GM12878 (cell line): ENCODE measurements around the gene PPARA. TPM values are rescaled to one million over a fixed set of nuclear protein-coding genes. Genes with fewer than 3 reads are reported as not detected.

Source experiments
- ATAC-seq: fragments of 200-7000 bp; cut with Tn5 transposase; 3 replicates; pipeline ENCODE4 v1.9.1; 2020; ENCODE audit warnings: mild to moderate bottlenecking, moderate library complexity
- BruUV-seq: library from RNA; stranded (reverse); fragments of 400-500 nt; replicated peaks from 2 replicates; lab custom pipeline; 2021; lab: Mats Ljungman, UMichigan
- CTCF ChIA-PET: fragments of 300-600 bp; sonication (Branson Sonifier 250); formaldehyde crosslinking; extraction: SDS; loops from one replicate; lab custom pipeline; 2021; ENCODE audit warnings: inconsistent platforms; lab: Yijun Ruan, JAX
- POLR2A ChIA-PET: fragments of 350-600 bp; formaldehyde crosslinking; extraction: SDS; loops from one replicate; lab custom pipeline; 2021; ENCODE audit warnings: inconsistent platforms; lab: Charles Lee
- RAD21 ChIA-PET: fragments of 300-600 bp; sonication (Branson Sonifier 250); formaldehyde crosslinking; loops from one replicate; lab custom pipeline; 2023; ENCODE audit warnings: antibody characterized with exemption; ENCODE audit not compliant: unreplicated experiment; lab: Charles Lee
- SMC1A ChIA-PET: fragments of 300-600 bp; sonication (Branson Sonifier 250); formaldehyde crosslinking; loops from one replicate; lab custom pipeline; 2023; ENCODE audit not compliant: unreplicated experiment, uncharacterized antibody; lab: Charles Lee
- DNase-seq: peaks from one replicate; pipeline ENCODE4 v3.0.0-alpha.2; 2011; ENCODE audit warnings: low read depth, low spot score
- FAIRE-seq: peaks from 3 replicates; lab custom pipeline; 2011; peaks lifted over from hg19 to GRCh38; lab: Jason Lieb, UNC
- H2AFZ ChIP-seq: 2 replicates; pipeline ENCODE4 v1.6.0; 2011; ENCODE audit warnings: low read depth, low read length, control low read depth; ENCODE audit not compliant: control insufficient read depth
- H3K27ac ChIP-seq: 2 replicates; pipeline ENCODE4 v1.5.1; 2011; ENCODE audit warnings: control low read depth; ENCODE audit not compliant: control insufficient read depth, insufficient read depth
- H3K27me3 ChIP-seq, 2 experiments: replicated peaks in 1 of 2; 2 replicates each; pipeline versions ENCODE4 v1.6.0 to v1.6.1; 2011; ENCODE audit warnings: low read length in 1 of 2; ENCODE audit not compliant: control insufficient read depth in 2 of 2, insufficient read depth in 2 of 2
- H3K36me3 ChIP-seq, 2 experiments: 2 replicates each; pipeline ENCODE4 v1.5.1; 2011; ENCODE audit warnings: low read length in 1 of 2; ENCODE audit not compliant: control insufficient read depth in 2 of 2, insufficient read depth in 2 of 2
- H3K4me1 ChIP-seq: 2 replicates; pipeline ENCODE4 v1.6.1; 2011; ENCODE audit warnings: mild to moderate bottlenecking, low read length, moderate library complexity, mixed read lengths; ENCODE audit not compliant: control insufficient read depth, insufficient read depth
- H3K4me2 ChIP-seq: 2 replicates; pipeline ENCODE4 v1.6.0; 2011; ENCODE audit warnings: control low read depth; ENCODE audit not compliant: control insufficient read depth, insufficient read depth
- H3K4me3 ChIP-seq: fragments of 200-600 bp; sonication (generic); 2 replicates; pipeline ENCODE4 v1.5.1; 2016
- H3K79me2 ChIP-seq: 2 replicates; pipeline ENCODE4 v1.6.0; 2011; ENCODE audit warnings: low read length; ENCODE audit not compliant: control insufficient read depth, insufficient read depth
- H3K9ac ChIP-seq: 2 replicates; pipeline ENCODE4 v1.8.0; 2011; ENCODE audit warnings: low read length, control low read depth, mixed read lengths; ENCODE audit not compliant: control insufficient read depth, insufficient read depth
- H3K9me3 ChIP-seq: replicated peaks from 3 replicates; pipeline ENCODE4 v1.5.1; 2011; ENCODE audit warnings: mild to moderate bottlenecking, low read length; ENCODE audit not compliant: control insufficient read depth, insufficient read depth
- H4K20me1 ChIP-seq: 2 replicates; pipeline ENCODE4 v1.6.0; 2011; ENCODE audit not compliant: control insufficient read depth, insufficient read depth
- BHLHE40 ChIP-seq, 2 experiments: fragments of 450-650 bp in 1 of 2; IDR thresholded peaks; 2 replicates each; pipeline ENCODE4 v1.6.1; 2011 to 2017; ENCODE audit warnings: low read depth in 2 of 2, borderline replicate concordance in 1 of 2, improper control_type of control experiment in 1 of 2, low read length in 1 of 2, mild to moderate bottlenecking in 1 of 2
- CBFB ChIP-seq: IDR thresholded peaks from 2 replicates; pipeline ENCODE4 v1.6.1; 2016; ENCODE audit warnings: antibody characterized with exemption, low read depth
- CREM ChIP-seq: IDR thresholded peaks from 2 replicates; pipeline ENCODE4 v1.6.1; 2014; ENCODE audit warnings: antibody characterized with exemption, low read depth
- HCFC1 ChIP-seq: fragments of 150-350 bp; IDR thresholded peaks from 2 replicates; pipeline ENCODE4 v1.6.1; 2014; ENCODE audit warnings: low read length
- IKZF1 ChIP-seq: fragments of 450-650 bp; conservative IDR thresholded peaks from 2 replicates; pipeline ENCODE4 v1.6.1; 2017; ENCODE audit warnings: antibody characterized with exemption, mild to moderate bottlenecking
- KAT2A ChIP-seq: conservative IDR thresholded peaks from 2 replicates; pipeline ENCODE4 v1.6.1; 2011; ENCODE audit warnings: low read depth, low read length; ENCODE audit not compliant: control insufficient read depth
- MYB ChIP-seq: fragments of 150-350 bp; IDR thresholded peaks from 2 replicates; pipeline ENCODE4 v1.6.1; 2014; ENCODE audit warnings: mild to moderate bottlenecking, low read depth, low read length, borderline replicate concordance
- NRF1 ChIP-seq: conservative IDR thresholded peaks from 2 replicates; pipeline ENCODE4 v1.6.1; 2011; ENCODE audit warnings: mild to moderate bottlenecking, low read depth, low read length, improper control_type of control experiment
- RUNX3 ChIP-seq: IDR thresholded peaks from 2 replicates; pipeline ENCODE4 v1.6.1; 2012; ENCODE audit warnings: low read length, inconsistent platforms
- WGBS: methylation state at CpG from one replicate; pipeline ENCODE4 v1.1.6; 2016; ENCODE audit warnings: low lambda C conversion rate; ENCODE audit not compliant: insufficient replicate concordance, insufficient coverage; ENCODE audit errors: missing lambda C conversion rate; 5-methylcytosine and 5-hydroxymethylcytosine counted together
- in situ Hi-C: fragments of 300-500 bp; cut with MboI; formaldehyde crosslinking; loops from 9 replicates; pipeline ENCODE4 v1.14.3; 2018; ENCODE audit warnings: mixed read lengths
- intact Hi-C: fragments of 100-400 bp; cut with micrococcal nuclease; formaldehyde crosslinking; loops from one replicate; pipeline ENCODE4 v1.14.2; 2022; ENCODE audit not compliant: unreplicated experiment
- polyA plus RNA-seq, 11 experiments: library from polyadenylated mRNA; depleted of rRNA in 4 of 11; unstranded in 6 of 11; stranded (reverse) in 5 of 11; fragments of >200 nt; fragmentation: Nextera tagmentation in 4 of 11; fragmentation: Illumina TruSeq in 1 of 11; extraction: Ambion mirVana in 4 of 11; extraction: Trizol in 1 of 11; gene quantifications; 1 replicate in 1 of 11; 2 replicates in 10 of 11; pipeline versions ENCODE4 v1.2.1 to v1.2.3, GENCODE V29; 2011 to 2016; ENCODE audit warnings: inconsistent platforms in 2 of 11, missing spikeins in 2 of 11, low read depth in 1 of 11
- total RNA-seq, 4 experiments: library from RNA; depleted of rRNA in 3 of 4; stranded (reverse); fragments of >200 nt in 3 of 4; fragmentation: Illumina TruSeq in 1 of 4; extraction: Trizol in 1 of 4; gene quantifications; 2 replicates each; pipeline versions ENCODE4 v1.2.1 to v1.2.3, GENCODE V29; 2013 to 2021
- TF ChIP-seq, protein P1 (sequence below): fragments of 450-650 bp; conservative IDR thresholded peaks from 2 replicates; pipeline ENCODE4 v1.6.1; 2017; ENCODE audit warnings: mild to moderate bottlenecking, moderate library complexity
- TF ChIP-seq, protein P2 (sequence below): fragments of 450-650 bp; IDR thresholded peaks from 2 replicates; pipeline ENCODE4 v1.6.1; 2018; ENCODE audit warnings: mild to moderate bottlenecking, low read depth, moderate library complexity; ENCODE audit not compliant: partially characterized antibody
- TF ChIP-seq, protein P3 (sequence below): fragments of 450-650 bp; formaldehyde crosslinking; IDR thresholded peaks from 2 replicates; pipeline ENCODE4 v1.5.0; 2022; ENCODE audit warnings: mild to moderate bottlenecking, missing genetic modification characterization

The PPARA gene
- total and polyA plus RNA-seq, 10 of the 15 experiments (the other 5 are each of a cell fraction or from before 2014, with no cell fraction given) = 0.72 to 10.4 (median 4.6) TPM

DNA sequence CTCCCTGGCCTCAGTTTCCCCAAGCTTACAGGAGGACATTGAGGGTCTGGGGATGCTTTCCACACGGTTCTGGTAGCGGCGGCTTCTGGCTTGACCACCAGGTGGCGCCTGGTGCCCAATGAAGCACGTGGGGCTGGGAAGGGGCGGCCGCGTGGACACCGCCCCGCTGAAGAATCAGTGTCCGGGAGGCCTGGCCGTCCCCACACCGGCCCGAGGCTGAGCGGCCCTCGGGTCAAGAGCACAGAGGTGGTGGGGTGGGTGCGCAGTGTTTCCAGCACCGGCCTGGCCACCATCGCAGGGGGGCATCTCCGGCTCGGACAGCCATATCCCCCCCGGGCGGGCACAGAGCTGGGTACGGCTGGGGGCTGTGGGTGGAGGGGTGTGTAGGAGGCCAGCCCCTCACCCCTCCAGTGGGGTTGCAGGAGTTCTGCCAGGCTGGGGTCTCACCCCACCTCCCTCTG, 27.8 kb upstream of the PPARA start (continued):
- no peak for TF ChIP-seq CREM
- no peak for TF ChIP-seq HCFC1
- peak; percentile 24; the same call in 1 of the 2 replicates for TF ChIP-seq RUNX3
- no peak for TF ChIP-seq KAT2A
- no peak; the same call in 1 of the 2 replicates for TF ChIP-seq IKZF1
- TF ChIP-seq, all 136 proteins: peak for 10

DNA sequence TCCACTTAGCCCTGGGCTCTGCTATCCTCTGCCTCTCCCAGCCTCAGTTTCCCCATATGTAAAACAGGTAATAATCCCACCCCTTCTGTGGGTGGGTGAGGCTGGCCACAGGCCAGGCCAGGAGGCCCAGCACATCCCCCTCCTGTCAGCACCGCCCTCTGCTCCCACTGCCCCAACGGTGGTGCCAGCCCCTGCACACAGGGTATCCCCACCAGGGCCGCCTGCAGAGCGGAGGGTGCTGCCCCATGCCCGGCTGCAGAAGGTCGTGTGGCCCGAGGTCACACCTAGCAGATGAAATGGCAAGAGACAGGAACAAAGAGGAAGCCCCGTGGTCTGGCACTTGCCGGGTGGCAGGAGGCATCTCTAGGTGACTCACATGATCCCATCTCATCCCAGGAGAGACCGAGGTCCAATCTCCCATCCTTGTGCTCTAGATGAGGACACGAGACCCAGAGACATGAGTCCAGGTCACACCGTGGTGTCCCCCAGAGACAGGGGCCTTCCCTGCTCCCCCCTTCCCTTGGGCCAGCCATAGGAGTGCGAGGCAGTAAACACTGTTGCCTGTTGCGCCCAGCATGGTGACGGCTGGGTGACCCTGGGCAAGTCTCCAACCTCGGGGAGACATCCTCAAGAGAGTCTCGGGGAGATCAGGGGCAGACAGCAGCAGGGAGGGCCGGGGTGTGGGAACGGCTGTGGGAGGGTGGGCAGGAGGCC, 27.2 kb upstream of the PPARA start:
- FAIRE-seq (no peak), DNase-seq (no peak), ATAC-seq (no peak)
- no peak overlapping the region for H3K27ac ChIP-seq
- ChIA-PET CTCF (interaction anchor here (1.1 to 3.2 kb wide), 8 partner anchors 117 to 419 kb away, joined by 3 to 32 read pairs (median 6); partner anchors contain the start of gene TTC38), POLR2A (no interaction called here), RAD21 (interaction anchor here (0.9 to 2.4 kb wide), 2 partner anchors 192 kb away, joined by 3 to 15 read pairs; no protein-coding TSS in a partner anchor), SMC1A (interaction anchor here (1.0 to 1.5 kb wide), 4 partner anchors 117 to 213 kb away, joined by 3 to 6 read pairs (median 3); partner anchors contain the start of gene GTSE1)
- H2AFZ ChIP-seq = no peak overlapping the region
- in situ Hi-C loops (loop anchor here (5.0 kb wide), 2 partner anchors 189 to 419 kb away; no protein-coding TSS in a partner anchor), intact Hi-C loops (loop anchor here (1.0 to 5.0 kb wide), 3 partner anchors 174 to 419 kb away; partner anchors contain the start of gene GTSE1)
- H3K4me2 ChIP-seq = no peak overlapping the region
- no peaks in the 10 kb centered on the region for H3K9me3 ChIP-seq
- H3K9ac ChIP-seq = no peak overlapping the region
- no peak overlapping the region for H3K4me3 ChIP-seq
- no TSS peak for BruUV-seq
- H3K79me2 ChIP-seq = no peaks in the 10 kb centered on the region
- no peaks in the 10 kb centered on the region for H3K4me1 ChIP-seq
- 31% methylated on average over 19 of the region's 19 CpGs for WGBS
- no peaks in the 10 kb centered on the region for H4K20me1 ChIP-seq
- no peaks in the 10 kb centered on the region for H3K27me3 ChIP-seq
- no peaks in the 10 kb centered on the region for H3K36me3 ChIP-seq
- TF ChIP-seq CREM (no peak), CBFB (no peak), BHLHE40 (IDR thresholded peaks at IDR 0.05; ENCODE audit: borderline replicate concordance in 1 of 2, low read depth in 2 of 2, low read length in 1 of 2) (no peak), NRF1 (no peak), MYB (no peak)
- TF ChIP-seq, protein P1, sequence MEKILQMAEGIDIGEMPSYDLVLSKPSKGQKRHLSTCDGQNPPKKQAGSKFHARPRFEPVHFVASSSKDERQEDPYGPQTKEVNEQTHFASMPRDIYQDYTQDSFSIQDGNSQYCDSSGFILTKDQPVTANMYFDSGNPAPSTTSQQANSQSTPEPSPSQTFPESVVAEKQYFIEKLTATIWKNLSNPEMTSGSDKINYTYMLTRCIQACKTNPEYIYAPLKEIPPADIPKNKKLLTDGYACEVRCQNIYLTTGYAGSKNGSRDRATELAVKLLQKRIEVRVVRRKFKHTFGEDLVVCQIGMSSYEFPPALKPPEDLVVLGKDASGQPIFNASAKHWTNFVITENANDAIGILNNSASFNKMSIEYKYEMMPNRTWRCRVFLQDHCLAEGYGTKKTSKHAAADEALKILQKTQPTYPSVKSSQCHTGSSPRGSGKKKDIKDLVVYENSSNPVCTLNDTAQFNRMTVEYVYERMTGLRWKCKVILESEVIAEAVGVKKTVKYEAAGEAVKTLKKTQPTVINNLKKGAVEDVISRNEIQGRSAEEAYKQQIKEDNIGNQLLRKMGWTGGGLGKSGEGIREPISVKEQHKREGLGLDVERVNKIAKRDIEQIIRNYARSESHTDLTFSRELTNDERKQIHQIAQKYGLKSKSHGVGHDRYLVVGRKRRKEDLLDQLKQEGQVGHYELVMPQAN = no peak
- TF ChIP-seq, protein P2, sequence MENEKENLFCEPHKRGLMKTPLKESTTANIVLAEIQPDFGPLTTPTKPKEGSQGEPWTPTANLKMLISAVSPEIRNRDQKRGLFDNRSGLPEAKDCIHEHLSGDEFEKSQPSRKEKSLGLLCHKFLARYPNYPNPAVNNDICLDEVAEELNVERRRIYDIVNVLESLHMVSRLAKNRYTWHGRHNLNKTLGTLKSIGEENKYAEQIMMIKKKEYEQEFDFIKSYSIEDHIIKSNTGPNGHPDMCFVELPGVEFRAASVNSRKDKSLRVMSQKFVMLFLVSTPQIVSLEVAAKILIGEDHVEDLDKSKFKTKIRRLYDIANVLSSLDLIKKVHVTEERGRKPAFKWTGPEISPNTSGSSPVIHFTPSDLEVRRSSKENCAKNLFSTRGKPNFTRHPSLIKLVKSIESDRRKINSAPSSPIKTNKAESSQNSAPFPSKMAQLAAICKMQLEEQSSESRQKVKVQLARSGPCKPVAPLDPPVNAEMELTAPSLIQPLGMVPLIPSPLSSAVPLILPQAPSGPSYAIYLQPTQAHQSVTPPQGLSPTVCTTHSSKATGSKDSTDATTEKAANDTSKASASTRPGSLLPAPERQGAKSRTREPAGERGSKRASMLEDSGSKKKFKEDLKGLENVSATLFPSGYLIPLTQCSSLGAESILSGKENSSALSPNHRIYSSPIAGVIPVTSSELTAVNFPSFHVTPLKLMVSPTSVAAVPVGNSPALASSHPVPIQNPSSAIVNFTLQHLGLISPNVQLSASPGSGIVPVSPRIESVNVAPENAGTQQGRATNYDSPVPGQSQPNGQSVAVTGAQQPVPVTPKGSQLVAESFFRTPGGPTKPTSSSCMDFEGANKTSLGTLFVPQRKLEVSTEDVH = no peak
- TF ChIP-seq, protein P3, sequence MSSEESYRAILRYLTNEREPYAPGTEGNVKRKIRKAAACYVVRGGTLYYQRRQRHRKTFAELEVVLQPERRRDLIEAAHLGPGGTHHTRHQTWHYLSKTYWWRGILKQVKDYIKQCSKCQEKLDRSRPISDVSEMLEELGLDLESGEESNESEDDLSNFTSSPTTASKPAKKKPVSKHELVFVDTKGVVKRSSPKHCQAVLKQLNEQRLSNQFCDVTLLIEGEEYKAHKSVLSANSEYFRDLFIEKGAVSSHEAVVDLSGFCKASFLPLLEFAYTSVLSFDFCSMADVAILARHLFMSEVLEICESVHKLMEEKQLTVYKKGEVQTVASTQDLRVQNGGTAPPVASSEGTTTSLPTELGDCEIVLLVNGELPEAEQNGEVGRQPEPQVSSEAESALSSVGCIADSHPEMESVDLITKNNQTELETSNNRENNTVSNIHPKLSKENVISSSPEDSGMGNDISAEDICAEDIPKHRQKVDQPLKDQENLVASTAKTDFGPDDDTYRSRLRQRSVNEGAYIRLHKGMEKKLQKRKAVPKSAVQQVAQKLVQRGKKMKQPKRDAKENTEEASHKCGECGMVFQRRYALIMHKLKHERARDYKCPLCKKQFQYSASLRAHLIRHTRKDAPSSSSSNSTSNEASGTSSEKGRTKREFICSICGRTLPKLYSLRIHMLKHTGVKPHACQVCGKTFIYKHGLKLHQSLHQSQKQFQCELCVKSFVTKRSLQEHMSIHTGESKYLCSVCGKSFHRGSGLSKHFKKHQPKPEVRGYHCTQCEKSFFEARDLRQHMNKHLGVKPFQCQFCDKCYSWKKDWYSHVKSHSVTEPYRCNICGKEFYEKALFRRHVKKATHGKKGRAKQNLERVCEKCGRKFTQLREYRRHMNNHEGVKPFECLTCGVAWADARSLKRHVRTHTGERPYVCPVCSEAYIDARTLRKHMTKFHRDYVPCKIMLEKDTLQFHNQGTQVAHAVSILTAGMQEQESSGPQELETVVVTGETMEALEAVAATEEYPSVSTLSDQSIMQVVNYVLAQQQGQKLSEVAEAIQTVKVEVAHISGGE (CRISPR knock-in tag) = no peak
